Fibroblast of skin of back (primary cell): ENCODE data around the gene SYNE1.
A peak's percentile ranks its signal among the peaks of the same experiment; 100 is the strongest.

Experiments
- DNase-seq: peaks from one replicate; pipeline ENCODE4 v3.0.0-alpha.2; 2013

Gene SYNE1

DNA sequence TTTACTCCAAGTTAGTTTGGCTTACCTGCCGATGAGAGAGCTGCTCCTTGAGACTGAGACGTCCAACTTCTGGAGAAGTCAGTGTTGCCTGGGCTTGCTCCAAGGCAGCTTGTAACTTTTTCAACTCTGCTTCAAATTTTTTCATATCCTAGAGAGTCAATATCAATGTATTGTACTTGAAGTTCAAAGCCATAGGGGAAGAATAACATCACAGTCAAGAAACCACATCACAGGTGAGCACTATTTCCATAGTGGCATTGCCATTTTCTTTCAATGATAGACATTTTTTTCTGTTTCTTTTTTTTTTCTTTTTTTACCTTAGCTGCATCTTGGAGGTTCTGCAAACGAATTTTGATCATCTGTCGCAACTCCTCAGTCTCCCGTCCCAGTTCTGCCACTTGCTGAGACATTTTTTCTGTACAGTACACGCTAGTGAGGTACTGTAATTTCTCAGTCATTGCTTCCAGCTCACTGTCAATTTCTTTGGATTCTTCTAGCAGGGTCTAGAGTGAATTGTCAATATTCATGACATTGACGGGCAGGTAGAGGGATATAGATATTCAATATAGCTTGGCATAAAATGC, 326.7 kb downstream of the SYNE1 start:
- DNase-seq = no peak

- DNase-seq = no peak
These were observed 327.5 kb downstream of the SYNE1 start for GRCh38 chr6:152309648-152310047.

GRCh38 chr6:152309006-152309405, 328.2 kb downstream of the SYNE1 start:
- no peak for DNase-seq

- DNase-seq = no peak
These were observed 328.9 kb downstream of the SYNE1 start for GRCh38 chr6:152308306-152308705.

GRCh38 chr6:152305672-152306071, 331.5 kb downstream of the SYNE1 start:
- no peak for DNase-seq

GRCh38 chr6:152301765-152302568, 335.2 kb downstream of the SYNE1 start:
- DNase-seq = peak; percentile 87

- no peak for DNase-seq
These were observed 336.0 kb downstream of the SYNE1 start for GRCh38 chr6:152301021-152301764.

DNA sequence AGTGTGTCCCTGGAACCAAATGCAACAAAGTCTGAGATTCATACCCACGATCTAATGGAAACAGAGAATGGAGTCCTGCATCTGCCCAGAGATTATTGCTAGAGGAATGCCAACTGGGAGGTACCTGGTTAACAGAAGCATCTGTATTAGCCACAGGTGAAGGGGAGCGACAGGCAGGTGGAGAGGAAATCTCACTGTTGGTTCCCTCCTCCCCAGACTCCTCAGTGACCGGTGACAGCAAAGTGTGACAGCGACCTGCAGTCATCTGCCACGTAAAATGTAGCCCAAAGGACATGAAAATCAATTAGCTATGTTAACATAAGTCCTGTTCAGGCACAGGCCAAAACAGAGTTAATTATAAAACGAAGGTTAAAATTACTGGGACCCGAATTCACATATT, 336.6 kb downstream of the SYNE1 start:
- DNase-seq = no peak

GRCh38 chr6:152298848-152299735, 338.1 kb downstream of the SYNE1 start:
- no peak for DNase-seq

DNA sequence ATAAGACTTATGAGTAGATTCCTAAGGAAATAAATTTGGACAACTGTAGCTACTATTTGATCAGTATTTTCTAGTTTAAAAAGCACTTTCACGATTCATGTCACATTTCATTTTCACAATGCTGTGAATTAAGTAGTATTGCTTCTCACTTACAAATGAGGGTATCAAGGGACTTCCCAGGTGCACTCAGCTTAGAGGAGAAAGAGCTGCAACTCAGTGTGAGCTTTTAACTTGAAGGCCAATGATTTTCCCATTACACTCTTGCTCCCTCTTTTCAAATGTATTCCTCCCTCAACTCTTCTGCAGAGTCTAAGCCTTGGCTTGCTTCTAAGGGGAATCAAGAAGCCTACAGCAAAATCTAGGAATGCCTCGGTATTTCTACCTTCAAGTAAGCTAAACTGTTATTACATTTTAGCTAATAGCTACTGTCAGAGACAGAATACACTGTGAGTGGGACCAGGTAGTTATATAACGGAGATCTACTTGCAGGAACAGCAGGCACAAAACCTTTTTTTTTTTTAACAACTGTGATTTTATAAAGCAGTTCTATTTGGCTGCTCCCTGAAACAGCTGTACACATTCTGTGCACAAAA, 339.0 kb downstream of the SYNE1 start:
- DNase-seq = no peak

- no peak for DNase-seq
These were observed 340.4 kb downstream of the SYNE1 start for GRCh38 chr6:152296648-152297376.

DNA sequence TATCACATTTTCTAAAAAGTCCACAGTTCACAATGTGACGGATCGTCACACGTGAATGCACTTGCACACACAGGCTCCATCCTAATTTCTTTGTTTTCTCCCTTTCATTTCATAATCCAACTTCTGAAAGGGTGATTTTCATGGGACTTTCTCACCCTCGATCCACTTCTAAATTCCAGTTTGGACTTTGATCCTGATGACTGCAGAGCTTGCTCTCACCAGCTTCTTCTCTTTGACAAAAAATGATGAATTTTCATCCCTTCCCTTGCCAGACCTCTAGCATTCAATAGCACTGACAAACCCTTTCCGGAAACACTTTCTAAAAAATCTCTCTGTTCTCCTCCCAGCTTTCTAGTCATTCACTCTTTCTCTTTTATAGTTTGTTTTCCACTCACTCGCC, 341.2 kb downstream of the SYNE1 start:
- no peak for DNase-seq

DNA sequence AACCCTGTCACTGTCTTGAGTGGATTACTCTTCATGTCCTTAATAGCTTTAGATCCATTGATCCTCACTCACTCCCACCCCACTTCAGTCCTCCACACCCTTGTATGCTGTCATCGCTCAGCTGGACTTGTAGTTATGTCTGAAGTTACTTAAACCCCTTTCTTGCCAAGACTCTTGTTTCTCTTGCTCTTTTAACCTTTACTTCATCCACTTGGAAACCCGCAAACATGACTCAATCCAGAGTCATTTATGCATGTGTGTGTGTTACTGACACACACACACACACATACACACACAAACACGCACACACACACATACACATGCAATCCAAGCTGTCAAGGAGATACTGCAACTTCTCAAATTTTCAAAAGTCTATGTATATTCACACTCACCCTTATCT, 341.8 kb downstream of the SYNE1 start:
- peak; percentile 35 for DNase-seq

DNA sequence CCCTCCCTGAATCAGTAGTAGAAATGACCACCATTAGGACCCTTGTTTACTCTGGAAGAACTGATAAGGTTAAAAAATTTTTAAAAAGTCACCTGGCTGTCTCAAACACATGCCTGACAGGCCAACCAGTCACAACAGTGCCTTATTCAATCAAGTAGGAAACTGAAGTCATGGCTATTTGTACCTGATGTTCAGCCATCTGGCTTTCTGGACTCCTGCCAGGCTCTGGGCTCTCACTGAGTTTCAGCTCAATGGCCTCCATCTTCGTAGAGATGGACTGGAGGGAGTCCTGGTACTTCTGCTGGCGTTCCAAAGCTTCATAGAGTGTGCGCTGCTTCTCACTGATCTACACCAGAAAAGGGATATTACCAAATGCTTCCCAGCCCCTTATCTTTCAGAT, 343.8 kb downstream of the SYNE1 start:
- no peak for DNase-seq

GRCh38 chr6:152292555-152292954, 344.6 kb downstream of the SYNE1 start:
- no peak for DNase-seq

- no peak for DNase-seq
These were observed 346.5 kb downstream of the SYNE1 start for GRCh38 chr6:152290693-152291092.

- no peak for DNase-seq
These were observed 359.3 kb downstream of the SYNE1 start for GRCh38 chr6:152277826-152278329.

GRCh38 chr6:152273638-152274037, 363.5 kb downstream of the SYNE1 start:
- no peak for DNase-seq

DNA sequence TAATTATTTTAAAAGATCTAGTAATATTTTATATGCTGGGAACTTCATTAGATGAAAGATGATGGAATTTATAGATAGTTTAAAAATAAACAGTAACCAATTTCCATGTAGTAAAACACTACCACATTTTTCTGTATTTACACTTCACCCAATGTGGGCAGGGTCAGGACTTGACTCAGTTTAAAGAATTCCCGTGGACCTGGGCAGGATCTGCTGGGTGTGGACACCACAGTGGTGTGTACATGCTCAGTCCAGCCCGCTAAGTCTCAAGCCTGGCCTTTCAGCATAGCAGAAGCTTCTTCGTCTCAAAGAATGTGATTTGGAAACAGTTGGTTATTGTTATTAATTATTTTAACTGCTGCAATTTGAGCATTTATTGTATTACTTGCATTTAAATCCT, 364.2 kb downstream of the SYNE1 start:
- peak; percentile 59 for DNase-seq

DNA sequence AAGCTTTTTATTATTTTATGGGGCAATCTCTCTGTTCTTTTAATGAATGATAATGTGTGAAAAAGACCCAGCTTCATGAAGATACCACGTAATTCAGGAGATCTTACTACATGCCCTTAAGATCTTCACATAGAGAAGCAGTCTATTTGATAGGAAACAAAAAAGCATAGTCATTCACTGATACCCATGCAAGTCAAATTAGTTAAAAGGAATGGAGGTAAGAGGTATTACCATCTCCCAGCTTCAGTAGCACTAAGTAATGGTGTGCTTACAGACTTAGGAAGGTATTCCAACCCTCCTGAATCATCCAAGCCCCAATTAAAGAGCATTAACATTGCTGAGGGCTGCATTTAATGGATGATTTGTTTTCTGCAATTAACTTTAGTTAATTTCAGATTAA, 364.7 kb downstream of the SYNE1 start:
- DNase-seq = no peak

GRCh38 chr6:152271776-152272464, 365.2 kb downstream of the SYNE1 start:
- peak; percentile 47 for DNase-seq
